GM12878 (cell line): ENCODE results near the gene CC2D1A.
"Not testable (repeated sequence)": the region's sequence is repeated elsewhere in the genome, so short reads cannot be mapped to it uniquely, and the experiment has no call there.

Experiments used
- CBX5 ChIP-seq: sonication (generic); IDR thresholded peaks from 2 replicates; pipeline ENCODE4 v1.6.1; 2016; ENCODE audit warnings: low read depth, moderate library complexity, mild to moderate bottlenecking, inconsistent platforms
- CTCF ChIP-seq, 3 experiments: IDR thresholded peaks in 2 of 3; conservative IDR thresholded peaks in 1 of 3; 2 replicates each; pipeline ENCODE4 v1.5.1; 2011; ENCODE audit warnings: low read depth in 3 of 3, low read length in 3 of 3, mild to moderate bottlenecking in 3 of 3, control low read depth in 2 of 3, moderate library complexity in 2 of 3, inconsistent platforms in 1 of 3, mixed read lengths in 1 of 3; ENCODE audit not compliant: control insufficient read depth in 2 of 3, insufficient read depth in 1 of 3; ENCODE audit errors: extremely low read depth in 1 of 3
- EP300 ChIP-seq, 2 experiments: fragments of 150-350 bp in 1 of 2; IDR thresholded peaks; 2 replicates each; pipeline ENCODE4 v1.6.1; 2011 to 2012; ENCODE audit warnings: low read depth in 2 of 2, low read length in 2 of 2, borderline replicate concordance in 1 of 2, improper control_type of control experiment in 1 of 2, inconsistent platforms in 1 of 2; ENCODE audit not compliant: control insufficient read depth in 1 of 2
- NRF1 ChIP-seq: conservative IDR thresholded peaks from 2 replicates; pipeline ENCODE4 v1.6.1; 2011; ENCODE audit warnings: mild to moderate bottlenecking, low read depth, low read length, improper control_type of control experiment
- RAD21 ChIP-seq: IDR thresholded peaks from 2 replicates; pipeline ENCODE4 v1.6.1; 2011; ENCODE audit warnings: mild to moderate bottlenecking, low read depth, low read length, moderate library complexity; ENCODE audit not compliant: insufficient read depth
- USF2 ChIP-seq: IDR thresholded peaks from 2 replicates; pipeline ENCODE4 v1.6.1; 2011; ENCODE audit warnings: low read depth, low read length, improper control_type of control experiment, borderline replicate concordance

- TF ChIP-seq CTCF (IDR thresholded peaks at IDR 0.05 in 2 of 3, conservative IDR thresholded peaks at IDR 0.05 in 1 of 3; ENCODE audit: control insufficient read depth in 2 of 3, extremely low read depth in 1 of 3, insufficient read depth in 1 of 3, low read depth in 3 of 3, low read length in 3 of 3); EP300 (IDR thresholded peaks at IDR 0.05; ENCODE audit: borderline replicate concordance in 1 of 2, control insufficient read depth in 1 of 2, low read depth in 2 of 2, low read length in 2 of 2); CBX5; USF2; NRF1; RAD21: not testable (repeated sequence)
These were observed 61.2 kb downstream of the CC2D1A start for GRCh38 chr19:13967206-13967605.
